ENCODE measurements around the gene PDCD7.
A peak's percentile ranks its signal among the peaks of the same experiment; 100 is the strongest.
"Not testable (repeated sequence)": the region's sequence is repeated elsewhere in the genome, so short reads cannot be mapped to it uniquely, and the experiment has no call there.

The PDCD7 gene

DNA sequence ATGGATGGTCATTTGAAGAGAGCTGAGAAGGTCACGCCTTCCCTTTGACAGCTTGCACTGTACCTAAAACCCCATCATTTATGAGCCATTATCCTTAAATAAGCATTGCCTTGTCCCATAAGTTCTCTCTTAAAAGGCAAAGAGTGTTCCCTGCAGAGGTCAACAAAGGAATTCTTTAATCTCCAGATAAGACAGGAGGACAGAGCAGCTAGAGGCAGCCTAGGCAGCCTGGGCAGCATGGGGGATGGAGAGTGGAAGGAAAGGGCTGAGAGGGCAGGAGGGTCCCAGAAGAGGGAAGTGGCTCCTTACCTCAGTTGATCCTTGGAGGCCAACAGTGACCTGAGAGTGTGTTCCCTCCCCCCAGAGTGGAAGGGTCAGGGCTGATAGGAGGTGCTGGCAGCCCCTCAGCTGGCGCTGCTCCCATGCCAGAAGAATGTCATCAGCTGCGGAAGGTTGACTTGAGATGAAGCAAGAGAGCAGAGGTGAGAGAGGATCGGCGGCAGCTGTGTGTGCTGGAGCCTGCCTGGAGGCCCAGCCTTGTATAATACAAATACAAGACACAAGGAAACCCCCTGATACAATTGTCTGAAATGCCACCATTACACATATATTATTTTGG, 44.3 kb downstream of the PDCD7 start:
- DNase-seq, result no peak

DNA sequence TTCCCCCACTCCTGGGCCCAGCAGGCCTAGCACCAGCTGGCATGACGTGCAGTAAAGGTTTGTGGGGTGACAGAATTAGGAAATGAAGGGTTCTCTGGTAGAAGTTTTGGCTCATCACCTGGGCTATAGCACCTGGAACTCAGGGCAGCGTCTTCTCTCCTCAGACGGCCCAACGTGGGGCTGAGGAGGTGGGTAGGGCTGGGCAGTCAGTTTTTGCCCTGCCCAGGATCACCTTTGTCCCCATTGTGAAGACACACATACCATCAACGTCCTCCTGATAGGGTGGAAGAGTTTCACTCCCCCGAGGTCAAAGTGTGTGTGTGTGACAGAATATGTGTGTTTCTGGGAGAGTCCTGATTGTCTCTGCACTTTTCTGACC, 45.0 kb downstream of the PDCD7 start:
- no peak for DNase-seq

DNA sequence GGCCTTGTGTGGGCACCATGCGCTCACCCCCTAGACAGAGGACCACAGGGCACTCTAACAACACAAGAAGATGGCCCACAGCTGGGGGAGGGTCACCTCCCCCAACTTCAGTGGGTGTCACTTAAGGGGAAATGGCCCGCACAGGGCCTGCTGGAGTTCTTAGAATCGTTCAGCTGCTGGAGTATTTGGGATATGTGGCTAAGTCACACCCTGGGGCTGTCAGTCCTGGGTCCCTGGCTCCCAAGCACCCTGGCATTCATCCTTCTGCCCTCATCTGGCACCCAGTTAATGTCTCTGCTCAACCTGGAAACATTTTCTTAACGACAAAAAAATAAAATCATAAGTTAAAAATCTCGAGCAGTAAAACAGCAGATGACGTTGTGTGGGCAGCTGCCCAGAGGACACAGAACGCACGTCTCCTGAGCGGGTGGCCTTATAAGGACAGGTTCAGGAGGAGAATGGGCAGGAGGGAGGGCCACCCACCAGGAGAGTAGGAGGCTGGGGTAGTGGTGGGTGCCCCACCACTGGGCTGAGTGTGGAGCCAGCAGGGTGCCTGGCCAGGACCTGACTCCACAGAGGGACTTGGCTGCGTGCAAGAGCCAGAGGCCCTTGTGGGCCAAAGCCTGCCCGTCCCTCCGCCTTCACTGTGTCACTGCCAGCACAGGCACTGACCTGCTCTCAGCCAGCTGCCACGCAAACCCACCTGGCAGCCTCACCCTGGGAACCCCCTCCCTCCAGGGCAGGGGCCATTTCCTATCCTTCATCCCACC, 45.5 kb downstream of the PDCD7 start:
- DNase-seq, result no peak

DNA sequence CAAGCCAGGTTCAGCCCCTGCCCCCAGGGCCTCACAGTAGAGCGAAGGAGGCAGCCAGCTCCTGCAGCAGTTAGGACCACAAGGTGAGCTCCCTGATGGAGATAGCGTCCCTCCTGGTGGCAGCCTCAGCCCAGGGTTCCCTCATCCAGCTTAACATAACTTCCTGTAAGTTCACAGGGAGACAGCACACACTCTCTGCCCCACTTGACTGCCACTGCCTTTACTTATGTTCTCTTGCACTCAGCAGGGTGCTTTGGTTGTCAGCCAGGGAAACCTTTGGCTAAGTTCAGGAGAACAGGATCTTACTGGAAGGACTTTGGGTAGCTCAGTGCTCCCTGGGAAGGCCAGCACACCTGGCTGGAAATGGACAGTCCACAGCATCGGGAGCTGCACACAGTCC, 46.2 kb downstream of the PDCD7 start:
- no peak for DNase-seq

DNA sequence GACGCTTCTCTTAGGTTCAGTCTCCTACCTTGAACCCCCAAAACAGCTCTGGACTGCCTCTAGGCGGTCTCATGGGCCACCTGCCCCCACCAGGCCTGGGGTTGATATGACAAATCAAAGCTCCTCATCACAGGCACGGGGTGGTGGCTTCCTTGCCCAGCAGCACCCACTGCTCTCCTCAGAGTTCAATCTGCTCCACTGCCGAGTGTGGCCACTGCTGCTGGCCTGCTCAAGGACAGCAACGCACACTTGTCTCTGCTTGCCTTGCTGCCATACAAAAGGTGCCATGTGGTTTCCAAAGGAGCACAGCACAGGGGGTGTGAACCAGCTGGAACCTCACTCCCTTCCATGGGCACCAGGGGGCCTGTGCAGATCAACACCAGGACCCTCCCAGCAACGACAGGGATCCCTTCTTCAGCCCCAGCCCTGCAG, 46.9 kb downstream of the PDCD7 start:
- DNase-seq, result peak in 1 of 5 experiments; percentile 8

DNA sequence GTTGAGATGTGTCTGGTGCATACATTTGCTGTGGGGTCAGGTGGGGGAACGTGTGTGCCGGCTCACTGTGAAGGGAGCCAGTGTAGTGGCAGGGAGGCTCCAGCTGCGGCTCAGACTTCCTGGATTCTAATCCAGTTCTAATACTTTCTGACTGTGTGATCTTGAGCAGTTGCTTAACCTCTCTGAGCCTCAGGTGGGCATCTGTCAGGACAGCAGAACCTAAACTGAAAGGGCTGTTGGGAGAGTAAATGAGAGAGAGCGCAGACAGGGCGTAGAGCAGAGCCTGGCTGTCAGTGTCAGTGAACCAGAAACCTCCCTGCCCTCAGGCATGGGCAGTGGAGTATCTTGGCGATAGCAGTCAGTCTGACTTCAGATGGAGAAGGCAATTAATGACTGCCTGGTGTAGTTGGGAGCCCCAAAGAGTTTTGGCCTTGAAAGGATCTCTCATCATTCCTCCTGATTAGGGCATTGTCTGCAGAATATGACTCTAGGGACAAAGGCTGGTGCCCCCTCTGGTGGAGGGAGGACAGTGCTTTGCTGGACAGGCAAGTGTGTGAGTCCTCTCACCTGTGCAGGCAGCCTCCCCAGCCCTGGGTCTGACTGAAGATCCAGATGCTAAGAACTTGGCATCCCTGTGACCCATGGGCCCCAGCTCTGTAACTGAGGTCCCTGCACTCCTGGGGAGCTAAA, 47.5 kb downstream of the PDCD7 start:
- DNase-seq, result peak in 1 of 5 experiments; percentile 11

DNA sequence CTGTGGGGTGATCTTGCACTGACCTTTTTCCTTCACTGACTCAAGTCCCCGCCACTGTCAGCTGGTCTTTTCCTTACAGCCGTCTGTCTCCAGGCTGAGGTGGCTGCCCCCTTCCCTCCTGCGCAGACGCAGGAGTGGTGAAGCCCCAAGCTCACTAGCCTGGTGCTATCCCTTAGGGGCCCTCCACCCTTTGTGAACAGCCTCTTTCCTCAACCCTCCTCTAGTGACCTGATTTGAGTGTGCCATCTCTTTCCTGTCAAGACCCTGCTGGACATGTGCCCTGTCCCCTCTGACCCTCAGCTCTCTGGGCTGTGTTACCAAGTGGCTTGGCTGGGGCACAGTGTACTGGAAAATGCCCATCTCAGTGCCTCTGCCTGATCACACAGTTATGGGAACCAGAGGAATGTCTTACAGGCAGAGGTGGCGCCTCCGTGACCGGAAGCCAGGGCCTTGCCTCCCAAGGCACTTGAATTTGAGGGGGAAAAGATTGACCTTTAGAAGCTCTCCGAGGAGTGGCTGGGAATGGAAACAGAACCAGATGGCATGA, 48.3 kb downstream of the PDCD7 start:
- DNase-seq, result no peak

DNA sequence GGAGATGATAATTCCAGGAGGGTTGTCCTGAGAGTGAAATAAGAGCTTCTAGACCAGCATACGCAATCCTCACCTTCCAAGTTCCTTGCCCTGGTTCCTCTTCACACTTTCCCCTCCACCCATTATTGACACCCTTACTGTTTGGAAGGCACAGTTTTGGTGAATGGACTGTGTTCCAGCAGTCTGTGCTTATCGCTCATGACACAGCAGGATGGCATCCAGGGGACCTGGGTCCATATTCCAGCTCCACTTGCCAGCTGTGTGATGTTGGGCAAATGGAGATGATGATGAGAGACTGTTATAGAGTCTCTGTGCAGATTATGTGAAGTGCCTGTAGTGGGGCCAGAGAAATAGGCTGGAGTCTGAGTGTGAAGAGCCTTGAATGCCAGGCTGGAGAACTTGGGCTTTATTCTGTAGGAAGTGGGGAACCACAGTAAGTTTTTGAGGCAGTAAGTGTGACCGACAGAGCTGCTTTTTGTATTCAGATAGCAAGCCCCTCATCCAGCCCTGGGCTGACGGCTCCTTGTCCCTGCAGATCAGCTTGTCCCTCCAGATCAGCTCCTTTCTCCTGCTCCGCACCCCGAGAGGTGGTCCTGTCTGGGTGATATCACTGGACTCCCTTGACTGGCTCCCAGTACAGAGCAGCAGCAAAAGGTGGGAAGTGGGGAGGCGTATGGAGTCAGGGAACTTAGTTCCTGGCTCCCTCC, 49.0 kb downstream of the PDCD7 start:
- no peak for DNase-seq

DNA sequence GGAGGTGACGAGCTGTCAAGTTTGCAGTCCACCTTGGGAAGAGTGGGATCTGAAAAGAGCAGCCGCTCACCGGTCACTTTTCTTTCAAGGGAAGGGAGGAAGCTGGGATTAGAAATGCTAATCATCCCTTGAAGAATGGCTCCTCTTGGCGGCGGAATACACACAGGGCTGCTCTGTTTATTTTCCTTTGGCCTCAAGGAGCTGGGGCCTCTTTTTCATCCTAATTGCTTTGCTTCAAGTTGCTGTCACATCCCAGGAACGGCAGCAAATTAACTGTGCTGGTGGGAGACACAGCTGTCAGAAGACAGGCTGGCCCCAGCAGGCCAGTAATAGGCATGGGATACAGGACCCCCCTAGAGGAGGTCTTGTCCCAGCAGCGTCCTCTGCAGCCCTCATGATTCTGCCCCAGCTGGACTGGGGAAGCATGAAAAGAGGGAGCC, 50.3 kb downstream of the PDCD7 start:
- no peak for DNase-seq

DNA sequence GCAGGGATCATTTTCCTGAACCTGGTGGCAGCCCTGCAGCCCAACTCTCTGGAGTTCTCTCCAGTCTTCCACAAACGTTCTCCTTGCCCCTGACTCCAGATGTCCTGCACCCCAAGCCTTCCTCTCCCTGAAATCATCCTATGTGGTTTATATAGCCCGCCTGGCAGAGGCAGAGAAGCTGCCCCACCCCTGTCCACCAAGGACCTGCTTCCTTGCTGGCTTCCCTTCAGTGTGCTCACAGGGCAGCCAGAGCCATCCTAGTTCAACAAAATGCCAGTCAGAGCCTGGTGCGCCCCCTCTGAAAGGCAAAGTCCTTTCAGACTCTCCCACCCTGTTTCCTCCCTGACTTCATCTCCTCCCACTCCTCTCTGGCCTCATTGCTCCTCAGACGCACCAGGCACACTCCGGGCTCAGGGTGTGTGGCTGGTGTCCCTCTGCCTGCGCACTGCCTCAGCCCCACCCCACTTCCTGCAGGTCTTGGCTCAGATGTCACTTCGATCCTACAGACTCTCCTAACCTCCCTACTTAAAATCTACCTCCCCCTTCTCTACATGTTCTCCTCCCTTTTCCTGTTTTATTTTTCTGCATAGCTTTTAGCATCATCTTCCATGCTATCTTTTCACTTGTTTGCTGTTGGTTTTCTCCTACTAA, 51.2 kb downstream of the PDCD7 start:
- DNase-seq, result peak in 1 of 5 experiments; percentile 42

DNA sequence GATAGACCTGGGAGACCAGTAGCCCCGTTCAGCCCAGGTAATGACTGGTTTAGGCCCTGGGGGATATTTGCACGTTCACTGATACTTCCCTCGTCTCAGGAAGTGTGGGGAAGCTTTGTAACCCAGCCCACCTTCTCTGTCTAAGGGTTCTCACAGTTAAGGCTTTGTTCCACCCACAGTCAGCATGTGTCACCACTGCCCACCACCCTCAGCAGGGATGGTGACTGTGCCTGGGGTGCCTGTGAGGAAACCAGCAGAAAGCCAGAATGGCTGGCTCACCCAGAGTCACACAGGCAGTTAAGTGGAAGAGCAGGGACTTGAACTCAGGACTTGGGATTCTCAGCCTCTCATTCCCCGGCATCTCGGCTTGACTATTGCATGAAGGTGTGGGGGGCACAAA, 51.9 kb downstream of the PDCD7 start:
- no peak for DNase-seq

DNA sequence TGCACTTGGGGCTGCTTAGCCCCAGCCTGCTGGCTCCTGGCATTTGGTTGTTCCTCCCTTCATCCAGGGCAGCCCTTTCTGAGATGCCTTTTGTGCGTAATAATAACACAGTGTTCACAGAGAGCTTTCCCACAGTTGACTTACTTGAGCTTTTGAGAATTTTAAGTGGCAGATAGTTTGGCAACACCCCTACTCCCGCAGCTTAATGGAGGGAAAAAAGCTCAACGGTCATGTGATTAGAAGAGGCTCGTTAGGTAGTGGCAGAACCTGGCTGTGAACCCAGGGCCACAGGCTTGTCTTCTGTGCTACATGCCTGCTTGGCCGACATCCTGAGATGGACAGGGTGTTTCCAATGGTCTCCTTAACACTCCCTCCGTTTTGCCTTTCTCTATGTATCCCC, 52.3 kb downstream of the PDCD7 start:
- no peak for DNase-seq

DNA sequence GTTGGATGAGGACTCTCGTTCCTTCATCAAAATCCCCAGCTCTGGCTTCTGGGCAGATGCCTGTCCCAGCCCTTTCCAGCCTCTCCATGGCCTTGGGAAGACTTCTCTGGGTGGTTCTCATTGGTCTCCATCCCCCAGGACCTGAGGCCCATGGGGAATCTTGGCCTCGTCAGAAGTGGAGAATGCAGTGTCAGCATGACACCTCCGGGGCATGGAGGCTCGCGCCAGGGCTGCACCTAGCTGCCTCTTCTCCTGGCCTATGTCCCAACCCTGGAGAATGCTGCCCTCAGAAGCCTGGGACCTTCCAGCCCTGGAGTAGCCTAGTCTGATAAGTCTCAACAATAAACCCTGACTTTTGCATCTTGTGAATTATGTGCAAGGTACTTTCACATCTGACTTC, 54.0 kb downstream of the PDCD7 start:
- no peak for DNase-seq

DNA sequence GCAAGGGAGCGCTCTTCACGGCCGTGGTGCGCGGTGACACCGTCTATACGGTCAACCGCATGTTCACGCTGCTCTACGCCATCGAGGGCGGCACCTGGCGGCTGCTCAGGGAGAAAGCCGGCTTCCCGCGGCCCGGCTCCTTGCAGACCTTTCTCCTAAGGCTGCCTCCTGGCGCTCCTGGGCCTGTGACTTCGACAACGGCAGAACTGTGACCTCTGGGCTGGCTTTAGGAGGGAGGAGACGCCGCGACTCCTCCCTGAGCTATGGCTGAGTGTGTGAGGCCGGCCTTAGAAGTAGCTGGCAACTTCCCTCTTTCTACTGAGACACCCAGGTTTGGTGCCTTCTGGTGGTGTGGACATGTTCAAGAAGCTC, 55.6 kb downstream of the PDCD7 start:
- peak in 4 of 5 experiments; percentile 24 to 61 (median 32) for DNase-seq

DNA sequence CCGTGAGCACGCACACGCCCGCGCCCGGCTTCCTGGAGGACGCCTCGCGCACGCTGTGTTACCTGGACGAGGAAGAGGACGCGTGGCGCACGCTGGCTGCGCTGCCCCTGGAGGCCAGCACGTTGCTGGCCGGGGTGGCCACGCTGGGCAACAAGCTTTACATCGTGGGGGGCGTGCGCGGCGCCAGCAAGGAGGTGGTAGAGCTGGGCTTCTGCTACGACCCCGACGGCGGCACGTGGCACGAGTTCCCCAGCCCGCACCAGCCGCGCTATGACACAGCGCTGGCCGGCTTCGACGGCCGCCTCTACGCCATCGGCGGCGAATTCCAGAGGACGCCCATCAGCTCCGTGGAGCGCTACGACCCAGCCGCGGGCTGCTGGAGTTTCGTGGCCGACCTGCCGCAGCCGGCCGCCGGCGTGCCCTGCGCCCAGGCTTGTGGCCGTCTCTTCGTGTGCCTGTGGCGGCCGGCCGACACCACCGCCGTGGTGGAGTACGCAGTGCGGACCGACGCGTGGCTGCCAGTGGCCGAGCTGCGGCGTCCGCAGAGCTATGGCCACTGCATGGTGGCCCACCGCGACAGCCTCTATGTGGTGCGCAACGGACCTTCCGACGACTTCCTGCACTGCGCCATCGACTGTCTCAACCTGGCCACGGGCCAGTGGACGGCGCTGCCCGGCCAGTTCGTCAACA, 56.2 kb downstream of the PDCD7 start:
- DNase-seq, result no peak

DNA sequence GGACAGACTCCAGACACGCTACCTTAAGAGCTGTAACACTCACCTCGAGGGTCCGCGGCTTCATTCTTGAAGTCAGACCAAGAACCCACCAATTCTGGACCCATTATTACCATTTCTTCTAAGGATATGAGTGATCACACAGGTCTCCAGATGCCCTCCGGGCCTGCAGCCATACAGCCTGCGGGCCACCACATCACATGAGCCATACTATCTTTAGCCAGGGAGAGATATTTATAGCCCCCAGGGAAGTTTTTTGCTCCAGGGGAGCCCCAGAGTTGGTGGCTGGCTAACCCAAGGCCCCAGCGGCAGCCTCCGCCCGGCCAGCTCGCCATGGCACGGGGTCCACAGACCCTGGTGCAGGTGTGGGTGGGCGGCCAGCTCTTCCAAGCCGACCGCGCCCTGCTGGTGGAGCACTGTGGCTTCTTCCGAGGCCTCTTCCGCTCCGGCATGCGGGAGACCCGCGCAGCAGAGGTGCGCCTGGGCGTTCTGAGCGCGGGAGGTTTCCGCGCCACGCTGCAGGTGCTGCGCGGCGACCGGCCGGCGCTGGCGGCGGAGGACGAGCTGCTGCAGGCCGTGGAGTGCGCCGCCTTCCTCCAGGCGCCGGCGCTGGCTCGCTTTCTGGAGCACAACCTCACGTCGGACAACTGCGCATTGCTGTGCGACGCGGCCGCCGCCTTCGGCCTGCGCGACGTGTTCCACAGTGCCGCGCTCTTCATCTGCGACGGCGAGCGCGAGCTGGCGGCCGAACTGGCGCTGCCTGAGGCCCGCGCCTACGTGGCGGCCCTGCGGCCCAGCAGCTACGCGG, 56.9 kb downstream of the PDCD7 start, which contains the start of gene KBTBD13:
Gene KBTBD13 (plus strand): TSS at position 261 of the 805 bp plus-strand sequence. CDS start 70 bp downstream, at position 331.
- no peak for DNase-seq

DNA sequence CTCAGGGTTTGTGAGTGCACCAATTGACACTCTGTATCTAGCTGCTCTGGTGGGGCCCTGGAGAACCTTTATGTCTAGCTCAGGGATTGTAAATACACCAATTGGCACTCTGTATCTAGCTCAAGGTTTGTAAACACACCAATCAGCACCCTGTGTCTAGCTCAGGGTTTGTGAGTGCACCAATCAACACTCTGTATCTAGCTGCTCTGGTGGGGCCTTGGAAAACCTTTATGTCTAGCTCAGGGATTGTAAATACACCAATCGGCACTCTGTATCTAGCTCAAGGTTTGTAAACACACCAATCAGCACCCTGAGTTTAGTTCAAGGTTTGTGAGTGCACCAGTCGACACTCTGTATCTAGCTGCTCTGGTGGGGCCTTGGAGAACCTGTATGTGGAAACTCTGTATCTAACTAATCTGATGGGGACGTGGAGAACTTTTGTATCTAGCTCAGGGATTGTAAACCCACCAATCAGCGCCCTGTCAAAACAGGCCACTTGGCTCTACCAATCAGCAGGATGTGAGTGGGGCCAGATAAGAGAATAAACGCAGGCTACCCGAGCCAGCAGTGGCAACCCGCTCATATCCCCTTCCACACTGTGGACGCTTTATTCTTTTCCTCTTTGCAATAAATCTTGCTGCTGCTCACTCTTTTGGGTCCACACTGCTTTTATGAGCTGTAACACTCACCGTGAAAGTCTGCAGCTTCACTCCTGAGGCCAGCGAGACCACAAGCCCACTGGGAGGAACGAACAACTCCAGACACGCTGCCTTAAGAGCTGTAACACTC, 57.8 kb downstream of the PDCD7 start:
- not testable (repeated sequence) for DNase-seq

DNA sequence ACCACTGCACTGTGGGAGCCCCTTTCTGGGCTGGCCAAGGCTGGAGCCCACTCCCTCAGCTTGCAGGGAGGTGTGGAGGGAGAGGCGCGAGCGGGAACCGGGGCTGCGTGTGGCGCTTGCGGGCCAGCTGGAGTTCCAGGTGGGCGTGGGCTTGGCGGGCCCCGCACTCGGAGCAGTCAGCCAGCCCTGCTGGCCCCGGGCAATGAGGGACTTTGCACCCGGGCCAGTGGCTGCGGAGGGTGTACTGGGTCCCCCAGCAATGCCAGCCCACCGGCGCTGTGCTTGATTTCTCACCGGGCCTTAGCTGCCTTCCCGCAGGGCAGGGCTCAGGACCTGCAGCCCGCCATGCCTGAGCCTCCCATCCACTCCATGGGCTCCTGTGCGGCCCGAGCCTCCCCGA, 58.7 kb downstream of the PDCD7 start:
- DNase-seq, result not testable (repeated sequence)

DNA sequence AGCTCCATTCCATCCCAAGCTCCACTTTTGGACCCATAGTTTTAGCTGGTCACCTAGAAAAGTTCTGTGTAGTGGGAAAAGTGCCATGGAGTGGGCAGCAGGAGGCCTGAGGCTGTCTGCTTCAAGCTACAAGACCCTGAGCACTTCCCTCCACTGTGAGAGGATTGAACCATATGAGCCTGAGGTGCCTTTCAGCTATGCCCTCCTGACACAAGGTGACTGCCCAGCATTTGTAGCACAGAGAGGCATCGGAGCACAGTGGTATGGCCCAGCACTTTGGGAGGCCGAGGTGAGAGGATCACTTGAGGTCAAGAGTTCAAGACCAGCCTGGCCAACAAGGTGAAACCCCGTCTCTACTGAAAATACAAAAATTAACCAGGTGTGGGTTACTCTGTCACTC, 61.0 kb downstream of the PDCD7 start:
- no peak for DNase-seq

DNA sequence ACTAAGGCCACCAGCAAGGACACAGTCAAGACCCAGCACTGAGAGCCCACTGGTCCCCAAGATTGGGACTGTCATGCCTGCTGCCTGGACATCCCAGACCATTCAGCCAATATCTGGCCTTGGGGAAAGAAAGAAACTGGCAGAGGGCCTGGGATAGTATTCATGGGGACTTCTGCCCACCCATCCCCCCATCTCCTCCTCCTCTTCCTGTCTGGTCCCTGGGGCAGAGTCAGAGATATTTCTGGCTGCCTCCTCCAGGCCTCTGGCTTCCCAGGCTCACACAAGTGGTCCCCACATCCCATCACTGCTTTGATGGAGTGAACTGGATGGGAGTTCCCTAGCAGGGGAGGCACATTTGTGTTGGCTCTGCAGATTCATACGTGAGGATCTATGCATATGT, 61.6 kb downstream of the PDCD7 start:
- DNase-seq, result no peak
